GM19023 (cell line): ENCODE results near the gene OPCML.

Experiments
- ATAC-seq: cut with Tn5 transposase; IDR thresholded peaks from one replicate; pipeline ENCODE4 v1.9.1; 2021; ENCODE audit warnings: mild to moderate bottlenecking, moderate library complexity; ENCODE audit not compliant: unreplicated experiment

The OPCML gene

GRCh38 chr11:132909021-132909606 is 623.2 kb downstream of the OPCML start:
- ATAC-seq = no peak

- ATAC-seq = no peak
These were observed 623.9 kb downstream of the OPCML start for GRCh38 chr11:132908414-132908810.

GRCh38 chr11:132907651-132908413 is 624.5 kb downstream of the OPCML start:
- ATAC-seq = no peak

GRCh38 chr11:132904607-132905006 is 627.7 kb downstream of the OPCML start:
- no peak for ATAC-seq

- no peak for ATAC-seq
These were observed 628.2 kb downstream of the OPCML start for GRCh38 chr11:132904091-132904490.

- ATAC-seq = no peak
These were observed 630.4 kb downstream of the OPCML start for GRCh38 chr11:132901638-132902471.

- ATAC-seq = no peak
These were observed 633.6 kb downstream of the OPCML start for GRCh38 chr11:132898676-132899075.

GRCh38 chr11:132898021-132898420 is 634.3 kb downstream of the OPCML start:
- ATAC-seq = no peak

GRCh38 chr11:132895340-132895739 is 637.0 kb downstream of the OPCML start:
- no peak for ATAC-seq

- ATAC-seq = no peak
These were observed 637.7 kb downstream of the OPCML start for GRCh38 chr11:132894606-132895005.

GRCh38 chr11:132892876-132893275 is 639.4 kb downstream of the OPCML start:
- ATAC-seq = no peak

GRCh38 chr11:132888226-132888625 is 644.1 kb downstream of the OPCML start:
- ATAC-seq = no peak

- no peak for ATAC-seq
These were observed 646.0 kb downstream of the OPCML start for GRCh38 chr11:132886335-132886734.

- no peak for ATAC-seq
These were observed 649.1 kb downstream of the OPCML start for GRCh38 chr11:132883241-132883640.

- no peak for ATAC-seq
These were observed 650.7 kb downstream of the OPCML start for GRCh38 chr11:132881622-132882021.

- ATAC-seq = no peak
These were observed 654.2 kb downstream of the OPCML start for GRCh38 chr11:132878111-132878510.

GRCh38 chr11:132876705-132877104 is 655.6 kb downstream of the OPCML start:
- ATAC-seq = no peak

- ATAC-seq = no peak
These were observed 656.1 kb downstream of the OPCML start for GRCh38 chr11:132876239-132876638.

- no peak for ATAC-seq
These were observed 657.7 kb downstream of the OPCML start for GRCh38 chr11:132874638-132875037.

GRCh38 chr11:132873841-132874240 is 658.5 kb downstream of the OPCML start:
- no peak for ATAC-seq

- no peak for ATAC-seq
These were observed 660.1 kb downstream of the OPCML start for GRCh38 chr11:132872211-132872610.
